Common myeloid progenitor, CD34-positive (primary cell): ENCODE results near the gene PITPNC1.
"Not testable (repeated sequence)": the region's sequence is repeated elsewhere in the genome, so short reads cannot be mapped to it uniquely, and the experiment has no call there.

Source experiments
- CTCF ChIA-PET: fragments of 350-600 bp; sonication (Branson Sonifier 250); formaldehyde crosslinking; loops from one replicate; lab custom pipeline; 2021; ENCODE audit warnings: antibody characterized with exemption; lab: Charles Lee
- POLR2A ChIA-PET: fragments of 350-600 bp; sonication (Branson Sonifier 250); formaldehyde crosslinking; loops from one replicate; lab custom pipeline; 2021; ENCODE audit warnings: antibody characterized with exemption; lab: Charles Lee
- DNase-seq, 3 donors: peaks; one replicate each; pipeline versions ENCODE4 v3.0.0 to v3.0.0-alpha.2; 2013
- H3K27ac ChIP-seq, 2 experiments: 1 replicate in 1 of 2; 2 replicates in 1 of 2; pipeline ENCODE4 v1.7.0; 2013; ENCODE audit warnings: inconsistent platforms in 2 of 2, low read length in 2 of 2, mild to moderate bottlenecking in 2 of 2, low read depth in 1 of 2, moderate library complexity in 1 of 2; ENCODE audit not compliant: severe bottlenecking in 2 of 2, insufficient read depth in 1 of 2, poor library complexity in 1 of 2
- H3K27me3 ChIP-seq, 5 experiments: replicated peaks in 2 of 5; 1 replicate in 3 of 5; 2 replicates in 2 of 5; pipeline versions ENCODE4 v1.6.1 to v1.7.0; 2013; ENCODE audit warnings: low read length in 4 of 5, mild to moderate bottlenecking in 2 of 5, moderate library complexity in 2 of 5, inconsistent platforms in 1 of 5; ENCODE audit not compliant: insufficient read depth in 5 of 5, control insufficient read depth in 4 of 5
- H3K36me3 ChIP-seq, 4 experiments: 1 replicate in 2 of 4; 2 replicates in 2 of 4; pipeline versions ENCODE4 v1.6.1 to v1.7.0; 2013; ENCODE audit warnings: low read length in 3 of 4, control low read depth in 1 of 4, mild to moderate bottlenecking in 1 of 4; ENCODE audit not compliant: control insufficient read depth in 4 of 4, insufficient read depth in 4 of 4
- H3K4me1 ChIP-seq, 4 experiments: 1 replicate in 3 of 4; 2 replicates in 1 of 4; pipeline versions ENCODE4 v1.6.1 to v1.7.1; 2013; ENCODE audit warnings: low read length in 3 of 4, mild to moderate bottlenecking in 3 of 4, control low read depth in 1 of 4, inconsistent platforms in 1 of 4, moderate library complexity in 1 of 4; ENCODE audit not compliant: control insufficient read depth in 4 of 4, insufficient read depth in 4 of 4; ENCODE audit errors: control extremely low read depth in 1 of 4
- H3K4me3 ChIP-seq, 7 experiments: 1 replicate in 4 of 7; 2 replicates in 3 of 7; pipeline versions ENCODE4 v1.5.1 to v1.7.0; 2013; ENCODE audit warnings: mild to moderate bottlenecking in 7 of 7, low read length in 6 of 7, moderate library complexity in 6 of 7, inconsistent platforms in 2 of 7, low read depth in 2 of 7, control low read depth in 1 of 7; ENCODE audit not compliant: insufficient read depth in 4 of 7, control insufficient read depth in 1 of 7; ENCODE audit errors: extremely low read depth in 1 of 7
- H3K9me3 ChIP-seq, 5 experiments: 1 replicate in 4 of 5; 2 replicates in 1 of 5; pipeline versions ENCODE4 v1.6.1 to v1.7.1; 2013; ENCODE audit warnings: low read length in 4 of 5, mild to moderate bottlenecking in 2 of 5, inconsistent platforms in 1 of 5, low read depth in 1 of 5, moderate library complexity in 1 of 5; ENCODE audit not compliant: control insufficient read depth in 4 of 5, insufficient read depth in 2 of 5; ENCODE audit errors: control extremely low read depth in 1 of 5
- WGBS: methylation state at CpG from one replicate; pipeline ENCODE4 v1.1.5; 2013; ENCODE audit not compliant: insufficient coverage; 5-methylcytosine and 5-hydroxymethylcytosine counted together

PITPNC1 gene

DNA sequence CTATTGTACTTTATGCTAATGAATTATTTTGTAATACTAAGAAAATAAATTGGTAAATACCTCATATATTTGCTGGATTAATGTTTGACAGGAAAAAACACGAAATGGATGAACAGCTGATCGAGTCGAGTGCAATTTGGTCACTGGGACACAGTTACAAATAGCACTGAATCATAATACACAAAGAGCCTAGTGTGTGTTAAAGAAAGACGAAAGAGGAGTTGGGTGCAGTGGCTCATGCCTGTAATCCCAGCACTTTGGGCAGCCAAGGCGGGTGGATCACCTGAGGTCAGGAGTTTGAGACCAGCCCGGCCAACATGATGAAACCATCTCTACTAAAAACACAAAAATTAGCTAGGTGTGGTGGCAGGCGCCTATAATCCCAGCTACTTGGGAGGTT, 38.7 kb upstream of the PITPNC1 start:
- DNase-seq, H3K27ac ChIP-seq, H3K9me3 ChIP-seq, POLR2A ChIA-PET, H3K4me1 ChIP-seq, H3K4me3 ChIP-seq, CTCF ChIA-PET, H3K27me3 ChIP-seq: not testable (repeated sequence)
- H3K36me3 ChIP-seq: peaks cover 16 to 25% (median 22%) of the 10 kb centered on the region in 4 experiments
- 80% methylated on average over 1 of the region's 7 CpGs for WGBS

DNA sequence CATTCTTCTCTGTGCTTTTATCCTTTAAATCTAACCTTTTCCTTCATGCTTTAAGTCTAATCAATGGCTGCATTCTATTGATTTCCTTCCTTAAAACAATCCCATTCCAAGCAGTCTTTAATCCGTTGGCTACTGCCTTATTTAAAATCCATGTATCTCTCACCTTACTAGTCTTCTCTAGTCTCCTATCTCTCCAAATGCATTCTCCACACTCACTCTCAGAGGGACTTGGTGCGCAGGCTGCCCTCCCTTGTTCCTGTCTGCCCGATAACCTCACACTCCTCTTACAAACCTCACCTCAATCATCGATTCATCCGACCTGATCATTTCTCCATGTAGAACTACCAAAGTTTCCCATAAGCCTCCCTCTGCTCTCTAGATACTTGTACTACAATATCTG, 33.8 kb upstream of the PITPNC1 start:
- WGBS: 96% methylated on average over 3 of the region's 5 CpGs
- DNase-seq: no peak
- Histone ChIP-seq H3K36me3 (peaks cover 28 to 67% (median 51%) of the 10 kb centered on the region in 4 experiments), H3K9me3 (peaks cover 0 to 7% (median 0%) of the 10 kb centered on the region in 5 experiments), H3K27ac (no peak overlapping the region), H3K27me3 (no peaks in the 10 kb centered on the region), H3K4me1 (no peaks in the 10 kb centered on the region), H3K4me3 (no peak overlapping the region)
- ChIA-PET CTCF (interaction anchor here (1.0 to 2.3 kb wide), 2 partner anchors 10 to 35 kb away, joined by 3 to 12 read pairs; no protein-coding TSS in a partner anchor), POLR2A (interaction anchor here (0.5 to 0.6 kb wide), 2 partner anchors 11 to 136 kb away, joined by 3 to 4 read pairs; no protein-coding TSS in a partner anchor)

DNA sequence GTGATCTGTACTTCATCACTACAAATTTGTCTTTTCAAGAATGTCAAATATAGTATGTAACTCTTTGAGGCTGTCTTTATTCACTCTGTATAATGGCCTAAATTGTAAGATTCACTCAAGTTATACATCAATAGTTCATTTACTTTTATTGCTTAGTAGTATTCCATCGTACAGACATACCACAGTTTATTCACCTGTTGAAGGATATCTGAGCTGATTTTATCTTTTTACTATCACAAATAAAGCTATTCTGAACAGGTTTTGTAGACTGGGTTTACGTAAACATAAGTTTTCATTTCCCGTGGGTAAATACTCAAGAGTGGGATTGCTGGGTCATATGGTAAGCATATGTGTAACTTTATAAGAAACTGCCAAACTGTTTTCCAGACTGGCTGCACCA, 29.3 kb upstream of the PITPNC1 start:
- H3K36me3 ChIP-seq: peaks cover 32 to 90% (median 64%) of the 10 kb centered on the region in 4 experiments
- no peaks in the 10 kb centered on the region for H3K27me3 ChIP-seq
- ChIA-PET CTCF (interaction anchor here (1.1 kb wide), 1 partner anchor 12 kb away, joined by 3 read pairs; no protein-coding TSS in a partner anchor), POLR2A (no interaction called here)
- H3K27ac ChIP-seq: no peak overlapping the region
- H3K4me1 ChIP-seq: no peaks in the 10 kb centered on the region
- no peak for DNase-seq
- H3K9me3 ChIP-seq: peaks cover 0 to 11% (median 3%) of the 10 kb centered on the region in 5 experiments
- WGBS: no CpG with 5 or more reads among the region's 3 CpGs
- H3K4me3 ChIP-seq: no peak overlapping the region

DNA sequence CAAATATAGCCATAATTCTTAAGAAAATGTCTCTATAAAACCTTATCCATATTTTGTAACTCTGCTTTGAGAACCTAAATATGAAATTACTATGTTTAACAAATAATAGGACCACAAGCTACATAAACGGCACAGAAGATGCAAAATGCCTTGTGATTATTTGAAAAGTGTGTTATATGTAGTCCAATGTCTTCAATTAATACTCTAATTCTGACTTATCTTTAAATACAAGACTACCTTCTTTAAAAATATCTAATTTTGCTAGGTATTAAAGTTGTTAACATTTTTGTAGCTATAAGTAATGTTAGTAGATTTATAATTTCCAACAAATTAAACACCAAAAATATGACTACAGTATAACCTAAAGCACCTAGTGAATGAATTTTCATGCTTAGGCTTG, 27.7 kb upstream of the PITPNC1 start:
- ChIA-PET CTCF (no interaction called here), POLR2A (no interaction called here)
- no peak overlapping the region for H3K4me3 ChIP-seq
- H3K4me1 ChIP-seq: no peaks in the 10 kb centered on the region
- peaks cover 0 to 11% (median 3%) of the 10 kb centered on the region in 5 experiments for H3K9me3 ChIP-seq
- H3K27me3 ChIP-seq: no peaks in the 10 kb centered on the region
- DNase-seq: no peak
- H3K36me3 ChIP-seq: peaks cover 43 to 91% (median 58%) of the 10 kb centered on the region in 4 experiments
- no peak overlapping the region for H3K27ac ChIP-seq
- WGBS: no CpG with 5 or more reads among the region's 1 CpG

DNA sequence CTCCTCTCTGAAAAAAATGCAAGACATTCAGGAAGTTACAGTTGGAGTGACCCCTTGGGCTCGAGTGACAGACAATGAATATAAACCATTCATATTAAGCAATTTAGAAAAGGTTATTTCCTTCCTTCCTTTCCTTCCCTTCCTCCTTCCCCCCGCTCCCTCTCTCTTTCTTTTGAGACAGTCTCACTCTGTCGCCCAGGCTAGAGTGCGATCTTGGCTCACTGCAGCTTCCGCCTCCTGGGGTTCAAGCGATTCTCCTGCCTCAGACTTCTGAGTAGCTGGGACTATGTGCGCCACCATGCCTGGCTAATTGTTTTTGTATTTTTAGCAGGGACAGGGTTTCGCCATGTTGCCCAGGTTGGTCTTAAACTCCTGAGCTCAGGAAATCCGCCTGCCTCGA, 23.9 kb upstream of the PITPNC1 start:
- 97% methylated on average over 8 of the region's 10 CpGs for WGBS
- H3K36me3 ChIP-seq: peaks cover 23 to 81% (median 58%) of the 10 kb centered on the region in 4 experiments

DNA sequence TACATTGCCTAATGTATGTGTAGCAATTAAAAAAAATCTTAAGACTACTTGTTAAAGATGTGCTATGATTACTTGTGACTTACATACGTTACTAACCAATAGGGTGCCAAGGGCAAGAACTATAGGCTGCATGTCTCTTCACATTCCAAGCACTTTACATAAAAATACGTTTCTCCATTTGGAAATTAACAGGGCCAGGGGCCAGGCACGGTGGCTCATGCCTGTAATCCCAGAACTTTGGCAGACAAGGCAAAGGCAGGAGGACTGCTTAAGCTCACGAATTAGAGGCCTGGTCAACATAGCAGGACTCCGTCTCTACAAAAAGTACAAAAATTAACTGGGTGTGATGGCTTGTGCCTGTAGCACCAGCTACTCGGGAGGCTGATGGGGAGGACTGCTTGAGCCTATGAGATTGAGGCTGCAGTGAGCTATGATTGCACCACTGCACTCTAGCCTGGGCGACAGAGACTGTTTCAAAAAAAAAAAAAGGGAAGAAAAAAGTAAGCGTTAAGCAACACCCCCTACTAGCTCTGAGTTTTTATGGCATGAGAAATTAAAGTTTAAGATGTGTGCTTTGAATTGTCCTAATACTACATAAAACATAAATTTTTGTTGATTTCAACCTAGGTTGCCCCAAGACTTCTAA, 23.0 kb upstream of the PITPNC1 start:
- H3K9me3 ChIP-seq: peaks cover 0 to 3% (median 0%) of the 10 kb centered on the region in 5 experiments
- no peak for DNase-seq
- WGBS: 92% methylated on average over 5 of the region's 8 CpGs
- peaks cover 0 to 4% (median 1%) of the 10 kb centered on the region in 4 experiments for H3K4me1 ChIP-seq
- CTCF ChIA-PET: interaction anchor here (0.6 to 1.3 kb wide), 2 partner anchors 27 to 653 kb away, joined by 3 read pairs; no protein-coding TSS in a partner anchor
- H3K36me3 ChIP-seq: peaks cover 21 to 73% (median 50%) of the 10 kb centered on the region in 4 experiments
- H3K4me3 ChIP-seq: no peak overlapping the region
- no peak overlapping the region for H3K27ac ChIP-seq
- H3K27me3 ChIP-seq: no peaks in the 10 kb centered on the region
- POLR2A ChIA-PET: interaction anchor here (0.6 kb wide), 1 partner anchor 11 kb away, joined by 3 read pairs; no protein-coding TSS in a partner anchor

More for the DNA sequence above, 23.9 kb upstream of the PITPNC1 start:
- Histone ChIP-seq H3K9me3 (peaks cover 0 to 5% (median 3%) of the 10 kb centered on the region in 5 experiments), H3K27ac (no peak overlapping the region), H3K4me1 (no peaks in the 10 kb centered on the region), H3K4me3 (no peak overlapping the region), H3K27me3 (no peaks in the 10 kb centered on the region)
- POLR2A ChIA-PET: no interaction called here
- CTCF ChIA-PET: interaction anchor here (1.0 to 1.3 kb wide), 2 partner anchors 17 to 27 kb away, joined by 3 read pairs; no protein-coding TSS in a partner anchor
- no peak for DNase-seq

- POLR2A ChIA-PET: interaction anchor here (1.0 kb wide), 1 partner anchor 12 kb away, joined by 3 read pairs; no protein-coding TSS in a partner anchor
Observed at GRCh38 chr17:67358612-67359011, 18.5 kb upstream of the PITPNC1 start.

More at GRCh38 chr17:67358612-67359011, 18.5 kb upstream of the PITPNC1 start:
- peak overlapping the region in 1 of 2 experiments; percentile 22 for H3K27ac ChIP-seq
- H3K4me1 ChIP-seq: peaks cover 0 to 33% (median 19%) of the 10 kb centered on the region in 4 experiments
- no peaks in the 10 kb centered on the region for H3K9me3 ChIP-seq
- no peak for DNase-seq
- H3K27me3 ChIP-seq: no peaks in the 10 kb centered on the region
- WGBS: no CpG with 5 or more reads among the region's 2 CpGs
- no peak overlapping the region for H3K4me3 ChIP-seq
- CTCF ChIA-PET: interaction anchor here (0.9 to 2.3 kb wide), 3 partner anchors 12 to 137 kb away, joined by 3 to 7 read pairs (median 4); no protein-coding TSS in a partner anchor
- peaks cover 2 to 52% (median 29%) of the 10 kb centered on the region in 4 experiments for H3K36me3 ChIP-seq
